Liver (tissue), 3 donors: ENCODE results near the gene AKNAD1.

ENCODE experiments used
- ATF3 ChIP-seq: IDR thresholded peaks from 2 replicates; pipeline ENCODE4 v1.6.1; 2016; ENCODE audit warnings: antibody characterized with exemption
- CTCF ChIP-seq: fragments of 150-350 bp; IDR thresholded peaks from 2 replicates; pipeline ENCODE4 v1.5.1; 2017; ENCODE audit warnings: improper control_type of control experiment, low read depth, low read length; ENCODE audit not compliant: missing input control
- EGR1 ChIP-seq, 2 donors: IDR thresholded peaks; 2 replicates each; pipeline ENCODE4 v1.6.1; 2016 to 2018; ENCODE audit warnings: antibody characterized with exemption in 2 of 2, low read depth in 2 of 2
- FOXA1 ChIP-seq: IDR thresholded peaks from 2 replicates; pipeline ENCODE4 v1.6.1; 2016; ENCODE audit warnings: antibody characterized with exemption
- FOXA2 ChIP-seq: IDR thresholded peaks from 2 replicates; pipeline ENCODE4 v1.6.1; 2016; ENCODE audit warnings: antibody characterized with exemption
- GABPA ChIP-seq, 2 donors: IDR thresholded peaks in 1 of 2; conservative IDR thresholded peaks in 1 of 2; 2 replicates each; pipeline ENCODE4 v1.6.1; 2016; ENCODE audit warnings: antibody characterized with exemption in 2 of 2, mild to moderate bottlenecking in 1 of 2, moderate library complexity in 1 of 2
- HNF4G ChIP-seq: IDR thresholded peaks from 2 replicates; pipeline ENCODE4 v1.6.1; 2016; ENCODE audit warnings: antibody characterized with exemption
- JUND ChIP-seq, 2 donors: IDR thresholded peaks; 2 replicates each; pipeline ENCODE4 v1.6.1; 2016; ENCODE audit warnings: antibody characterized with exemption in 2 of 2
- RAD21 ChIP-seq, 2 donors: IDR thresholded peaks; 2 replicates each; pipeline ENCODE4 v1.6.1; 2016; ENCODE audit warnings: antibody characterized with exemption in 2 of 2, mild to moderate bottlenecking in 2 of 2
- TAF1 ChIP-seq: conservative IDR thresholded peaks from 2 replicates; pipeline ENCODE4 v1.6.1; 2016; ENCODE audit warnings: antibody characterized with exemption, mild to moderate bottlenecking
- YY1 ChIP-seq: IDR thresholded peaks from 2 replicates; pipeline ENCODE4 v1.6.1; 2016; ENCODE audit warnings: antibody characterized with exemption, mild to moderate bottlenecking
- TF ChIP-seq, protein P1 (sequence below): IDR thresholded peaks from 2 replicates; pipeline ENCODE4 v1.6.1; 2016; ENCODE audit warnings: antibody characterized with exemption, mild to moderate bottlenecking
- TF ChIP-seq, protein P2 (sequence below): IDR thresholded peaks from 2 replicates; pipeline ENCODE4 v1.6.1; 2016; ENCODE audit warnings: antibody characterized with exemption
- TF ChIP-seq, protein P3 (sequence below): IDR thresholded peaks from 2 replicates; pipeline ENCODE4 v1.6.1; 2016; ENCODE audit warnings: antibody characterized with exemption
- donor health status: healthy.
- donor health status: healthy.

DNA sequence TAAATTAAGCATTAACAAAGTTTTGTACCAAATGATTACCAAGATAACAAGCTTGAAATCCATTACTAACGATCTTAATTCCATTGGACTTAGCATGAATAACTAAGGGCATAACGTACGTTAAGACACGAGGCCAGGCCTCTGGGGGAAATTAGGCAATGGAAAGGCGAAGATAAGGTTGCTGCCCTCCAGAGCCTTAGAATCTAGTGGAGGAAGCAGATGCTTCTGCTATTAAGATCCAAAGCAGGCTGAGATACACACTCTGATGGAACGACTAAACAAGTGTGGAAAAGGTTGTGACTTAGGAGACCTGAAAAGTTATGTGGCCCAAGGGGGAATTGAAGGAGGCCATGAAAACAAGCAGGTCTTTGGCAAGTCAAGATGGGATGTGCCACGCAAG is 6.0 kb downstream of the AKNAD1 start:
- TF ChIP-seq CTCF (no peak), ATF3 (no peak), TAF1 (no peak), RAD21 (IDR thresholded peaks at IDR 0.05) (no peak), HNF4G (no peak), FOXA1 (no peak), YY1 (no peak), JUND (IDR thresholded peaks at IDR 0.05) (no peak), FOXA2 (no peak), GABPA (IDR thresholded peaks at IDR 0.05 in 1 of 2, conservative IDR thresholded peaks at IDR 0.05 in 1 of 2) (no peak), EGR1 (IDR thresholded peaks at IDR 0.05; ENCODE audit: low read depth in 2 of 2) (no peak)
- TF ChIP-seq, protein P1, sequence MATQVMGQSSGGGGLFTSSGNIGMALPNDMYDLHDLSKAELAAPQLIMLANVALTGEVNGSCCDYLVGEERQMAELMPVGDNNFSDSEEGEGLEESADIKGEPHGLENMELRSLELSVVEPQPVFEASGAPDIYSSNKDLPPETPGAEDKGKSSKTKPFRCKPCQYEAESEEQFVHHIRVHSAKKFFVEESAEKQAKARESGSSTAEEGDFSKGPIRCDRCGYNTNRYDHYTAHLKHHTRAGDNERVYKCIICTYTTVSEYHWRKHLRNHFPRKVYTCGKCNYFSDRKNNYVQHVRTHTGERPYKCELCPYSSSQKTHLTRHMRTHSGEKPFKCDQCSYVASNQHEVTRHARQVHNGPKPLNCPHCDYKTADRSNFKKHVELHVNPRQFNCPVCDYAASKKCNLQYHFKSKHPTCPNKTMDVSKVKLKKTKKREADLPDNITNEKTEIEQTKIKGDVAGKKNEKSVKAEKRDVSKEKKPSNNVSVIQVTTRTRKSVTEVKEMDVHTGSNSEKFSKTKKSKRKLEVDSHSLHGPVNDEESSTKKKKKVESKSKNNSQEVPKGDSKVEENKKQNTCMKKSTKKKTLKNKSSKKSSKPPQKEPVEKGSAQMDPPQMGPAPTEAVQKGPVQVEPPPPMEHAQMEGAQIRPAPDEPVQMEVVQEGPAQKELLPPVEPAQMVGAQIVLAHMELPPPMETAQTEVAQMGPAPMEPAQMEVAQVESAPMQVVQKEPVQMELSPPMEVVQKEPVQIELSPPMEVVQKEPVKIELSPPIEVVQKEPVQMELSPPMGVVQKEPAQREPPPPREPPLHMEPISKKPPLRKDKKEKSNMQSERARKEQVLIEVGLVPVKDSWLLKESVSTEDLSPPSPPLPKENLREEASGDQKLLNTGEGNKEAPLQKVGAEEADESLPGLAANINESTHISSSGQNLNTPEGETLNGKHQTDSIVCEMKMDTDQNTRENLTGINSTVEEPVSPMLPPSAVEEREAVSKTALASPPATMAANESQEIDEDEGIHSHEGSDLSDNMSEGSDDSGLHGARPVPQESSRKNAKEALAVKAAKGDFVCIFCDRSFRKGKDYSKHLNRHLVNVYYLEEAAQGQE = no peak
- TF ChIP-seq, protein P2, sequence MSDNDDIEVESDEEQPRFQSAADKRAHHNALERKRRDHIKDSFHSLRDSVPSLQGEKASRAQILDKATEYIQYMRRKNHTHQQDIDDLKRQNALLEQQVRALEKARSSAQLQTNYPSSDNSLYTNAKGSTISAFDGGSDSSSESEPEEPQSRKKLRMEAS = no peak
- TF ChIP-seq, protein P3, sequence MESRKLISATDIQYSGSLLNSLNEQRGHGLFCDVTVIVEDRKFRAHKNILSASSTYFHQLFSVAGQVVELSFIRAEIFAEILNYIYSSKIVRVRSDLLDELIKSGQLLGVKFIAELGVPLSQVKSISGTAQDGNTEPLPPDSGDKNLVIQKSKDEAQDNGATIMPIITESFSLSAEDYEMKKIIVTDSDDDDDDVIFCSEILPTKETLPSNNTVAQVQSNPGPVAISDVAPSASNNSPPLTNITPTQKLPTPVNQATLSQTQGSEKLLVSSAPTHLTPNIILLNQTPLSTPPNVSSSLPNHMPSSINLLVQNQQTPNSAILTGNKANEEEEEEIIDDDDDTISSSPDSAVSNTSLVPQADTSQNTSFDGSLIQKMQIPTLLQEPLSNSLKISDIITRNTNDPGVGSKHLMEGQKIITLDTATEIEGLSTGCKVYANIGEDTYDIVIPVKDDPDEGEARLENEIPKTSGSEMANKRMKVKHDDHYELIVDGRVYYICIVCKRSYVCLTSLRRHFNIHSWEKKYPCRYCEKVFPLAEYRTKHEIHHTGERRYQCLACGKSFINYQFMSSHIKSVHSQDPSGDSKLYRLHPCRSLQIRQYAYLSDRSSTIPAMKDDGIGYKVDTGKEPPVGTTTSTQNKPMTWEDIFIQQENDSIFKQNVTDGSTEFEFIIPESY = no peak
